GM19240 (cell line): ENCODE results near the gene IP6K3.

Experiments
- DNase-seq: peaks from one replicate; pipeline ENCODE4 v3.0.0; 2011; ENCODE audit warnings: low spot score; ENCODE audit not compliant: insufficient read length

IP6K3 gene

GRCh38 chr6:33778444-33779121 is 31.9 kb upstream of the IP6K3 start:
- no peak for DNase-seq

- DNase-seq: no peak
Observed at GRCh38 chr6:33777398-33778388, 31.0 kb upstream of the IP6K3 start.

- no peak for DNase-seq
Observed at GRCh38 chr6:33776764-33777163, 30.1 kb upstream of the IP6K3 start.

GRCh38 chr6:33776186-33776585 is 29.5 kb upstream of the IP6K3 start:
- DNase-seq: no peak

- no peak for DNase-seq
Observed at GRCh38 chr6:33774774-33775173, 28.1 kb upstream of the IP6K3 start.

- DNase-seq: no peak
Observed at GRCh38 chr6:33772902-33773472, 26.3 kb upstream of the IP6K3 start.

- DNase-seq: no peak
Observed at GRCh38 chr6:33772082-33772830, 25.6 kb upstream of the IP6K3 start.

GRCh38 chr6:33771146-33772081 is 24.7 kb upstream of the IP6K3 start:
- DNase-seq: peak; percentile 63

GRCh38 chr6:33770833-33771145 is 24.1 kb upstream of the IP6K3 start:
- no peak for DNase-seq

GRCh38 chr6:33770124-33770832 is 23.6 kb upstream of the IP6K3 start:
- DNase-seq: no peak

GRCh38 chr6:33769248-33769821 is 22.6 kb upstream of the IP6K3 start:
- no peak for DNase-seq

- DNase-seq: peak; percentile 67
Observed at GRCh38 chr6:33768644-33769120, 22.0 kb upstream of the IP6K3 start.

GRCh38 chr6:33766921-33767907 is 20.5 kb upstream of the IP6K3 start:
- DNase-seq: no peak

- no peak for DNase-seq
Observed at GRCh38 chr6:33765368-33765767, 18.7 kb upstream of the IP6K3 start.

- DNase-seq: no peak
Observed at GRCh38 chr6:33764036-33764435, 17.3 kb upstream of the IP6K3 start.

GRCh38 chr6:33763483-33763882 is 16.8 kb upstream of the IP6K3 start:
- DNase-seq: no peak

GRCh38 chr6:33762713-33763112 is 16.0 kb upstream of the IP6K3 start:
- no peak for DNase-seq
